Erythroblast (primary cell): ENCODE data around the gene TRPC1.

Source experiments
- GATA1 ChIP-seq: IDR thresholded peaks from 2 replicates; pipeline ENCODE4 v1.6.1; 2011; ENCODE audit warnings: low read depth, mild to moderate bottlenecking, control low read depth, low read length, moderate library complexity
- POLR2A ChIP-seq: IDR thresholded peaks from 2 replicates; pipeline ENCODE4 v1.6.1; 2011; ENCODE audit warnings: mild to moderate bottlenecking, low read length

- TF ChIP-seq POLR2A, result no peak
- no peak for TF ChIP-seq GATA1
Measured at GRCh38 chr3:142782616-142783015, 58.8 kb downstream of the TRPC1 start.
